SK-N-SH treated with all-trans-retinoic acid at 6 μM for 48 hours (cell line): ENCODE measurements around the gene FGFR3.

Experiments used
- ARNTL ChIP-seq: fragments of 450-650 bp; formaldehyde crosslinking; IDR thresholded peaks from 2 replicates; pipeline ENCODE4 v1.5.0; 2020; ENCODE audit warnings: low read depth, mild to moderate bottlenecking, moderate library complexity, borderline replicate concordance
- GLIS3 ChIP-seq: fragments of 250-450 bp; sonication (Bioruptor Pico); IDR thresholded peaks from 2 replicates; pipeline ENCODE4 v1.5.0; 2020; ENCODE audit warnings: mild to moderate bottlenecking, moderate library complexity
- TOX ChIP-seq: fragments of 250-450 bp; sonication (Bioruptor Pico); IDR thresholded peaks from 2 replicates; pipeline ENCODE4 v1.8.0; 2021; ENCODE audit warnings: mild to moderate bottlenecking, moderate library complexity, borderline replicate concordance
- ZFP3 ChIP-seq: fragments of 250-450 bp; sonication (Bioruptor Pico); IDR thresholded peaks from 2 replicates; pipeline ENCODE4 v1.5.0; 2020; ENCODE audit warnings: mild to moderate bottlenecking, moderate library complexity
- ZNF565 ChIP-seq: fragments of 450-650 bp; formaldehyde crosslinking; conservative IDR thresholded peaks from 2 replicates; pipeline ENCODE4 v1.5.0; 2020; ENCODE audit warnings: low read depth, mild to moderate bottlenecking, moderate library complexity
- ZNF8 ChIP-seq: fragments of 450-650 bp; formaldehyde crosslinking; IDR thresholded peaks from 2 replicates; pipeline ENCODE4 v1.5.0; 2020; ENCODE audit warnings: mild to moderate bottlenecking, moderate library complexity
- TF ChIP-seq, protein P1 (sequence below): fragments of 250-450 bp; sonication (Bioruptor Pico); IDR thresholded peaks from 2 replicates; pipeline ENCODE4 v1.8.0; 2020; ENCODE audit warnings: mild to moderate bottlenecking, moderate library complexity, borderline replicate concordance

DNA sequence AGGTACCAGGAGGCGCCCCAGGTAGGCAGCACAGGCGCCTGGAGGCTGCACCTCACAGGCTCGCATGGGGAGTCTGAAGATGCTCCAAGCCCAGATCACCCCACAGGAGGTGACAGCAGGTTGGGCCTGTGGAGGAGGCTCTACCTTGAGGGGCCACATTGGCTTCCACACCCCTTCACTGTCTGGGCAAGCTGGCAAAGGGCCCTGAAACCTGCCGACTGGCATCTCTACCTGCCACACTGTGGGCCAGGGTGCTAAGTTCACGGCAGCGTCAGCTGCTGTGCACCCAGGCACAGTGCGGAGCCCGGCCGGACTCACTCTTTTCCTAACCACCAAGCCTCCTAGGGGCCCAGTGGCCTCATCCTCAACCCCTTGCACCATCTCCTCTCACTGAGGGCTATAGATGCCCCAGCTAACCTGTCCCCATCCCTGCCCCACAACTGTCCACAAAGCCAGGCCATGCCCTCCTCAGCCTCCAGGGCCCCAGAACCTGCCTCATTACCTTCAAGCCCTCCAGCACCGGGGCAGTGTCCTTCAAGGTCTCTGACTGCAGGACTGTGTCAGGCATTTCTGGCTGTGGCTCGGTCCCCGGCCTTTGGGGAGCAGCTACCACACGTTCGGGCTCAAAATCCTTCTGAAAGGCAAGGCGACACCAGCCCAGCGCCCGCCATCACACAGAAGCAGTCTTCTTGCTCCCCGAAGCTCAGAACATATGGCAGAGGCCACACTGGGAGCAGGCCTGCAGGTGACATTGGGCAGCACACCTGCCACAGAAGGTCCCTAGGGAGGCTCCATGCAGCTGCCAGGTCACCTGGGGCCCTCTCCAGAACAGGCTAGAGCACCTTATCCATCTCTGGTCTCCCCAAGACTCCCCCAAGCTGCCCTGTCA, 28.8 kb downstream of the FGFR3 start:
- TF ChIP-seq ARNTL: no peak
- no peak for TF ChIP-seq GLIS3 (CRISPR knock-in tag)
- no peak for TF ChIP-seq TOX (CRISPR knock-in tag)
- TF ChIP-seq ZNF565: no peak
- no peak for TF ChIP-seq ZFP3 (CRISPR knock-in tag)
- TF ChIP-seq, protein P1, sequence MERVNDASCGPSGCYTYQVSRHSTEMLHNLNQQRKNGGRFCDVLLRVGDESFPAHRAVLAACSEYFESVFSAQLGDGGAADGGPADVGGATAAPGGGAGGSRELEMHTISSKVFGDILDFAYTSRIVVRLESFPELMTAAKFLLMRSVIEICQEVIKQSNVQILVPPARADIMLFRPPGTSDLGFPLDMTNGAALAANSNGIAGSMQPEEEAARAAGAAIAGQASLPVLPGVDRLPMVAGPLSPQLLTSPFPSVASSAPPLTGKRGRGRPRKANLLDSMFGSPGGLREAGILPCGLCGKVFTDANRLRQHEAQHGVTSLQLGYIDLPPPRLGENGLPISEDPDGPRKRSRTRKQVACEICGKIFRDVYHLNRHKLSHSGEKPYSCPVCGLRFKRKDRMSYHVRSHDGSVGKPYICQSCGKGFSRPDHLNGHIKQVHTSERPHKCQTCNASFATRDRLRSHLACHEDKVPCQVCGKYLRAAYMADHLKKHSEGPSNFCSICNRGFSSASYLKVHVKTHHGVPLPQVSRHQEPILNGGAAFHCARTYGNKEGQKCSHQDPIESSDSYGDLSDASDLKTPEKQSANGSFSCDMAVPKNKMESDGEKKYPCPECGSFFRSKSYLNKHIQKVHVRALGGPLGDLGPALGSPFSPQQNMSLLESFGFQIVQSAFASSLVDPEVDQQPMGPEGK (CRISPR knock-in tag): no peak
- no peak for TF ChIP-seq ZNF8 (CRISPR knock-in tag)
